Measurements from ENCODE around the gene TNFAIP2.
"Not testable (repeated sequence)": the region's sequence is repeated elsewhere in the genome, so short reads cannot be mapped to it uniquely, and the experiment has no call there.

Gene TNFAIP2

GRCh38 chr14:103107941-103108748 lies 15.1 kb upstream of the TNFAIP2 start:
- no peak for DNase-seq

GRCh38 chr14:103108749-103109207 lies 14.5 kb upstream of the TNFAIP2 start:
- DNase-seq, result peak in 1 of 2 experiments; percentile 27

- no peak for DNase-seq
Measured at GRCh38 chr14:103109535-103110441, 13.5 kb upstream of the TNFAIP2 start.

- DNase-seq, result no peak
Measured at GRCh38 chr14:103110681-103111231, 12.5 kb upstream of the TNFAIP2 start.

- no peak for DNase-seq
Measured at GRCh38 chr14:103111232-103111868, 11.9 kb upstream of the TNFAIP2 start.

- DNase-seq, result no peak
Measured at GRCh38 chr14:103112400-103113243, 10.6 kb upstream of the TNFAIP2 start.

GRCh38 chr14:103113303-103113702 lies 10.0 kb upstream of the TNFAIP2 start:
- no peak for DNase-seq

- no peak for DNase-seq
Measured at GRCh38 chr14:103113774-103114173, 9.5 kb upstream of the TNFAIP2 start.

GRCh38 chr14:103115086-103115679 lies 8.1 kb upstream of the TNFAIP2 start:
- not testable (repeated sequence) for DNase-seq

GRCh38 chr14:103115845-103116572 lies 7.3 kb upstream of the TNFAIP2 start:
- DNase-seq, result no peak

GRCh38 chr14:103116636-103117035 lies 6.6 kb upstream of the TNFAIP2 start:
- DNase-seq, result no peak

GRCh38 chr14:103117499-103117898 lies 5.8 kb upstream of the TNFAIP2 start:
- DNase-seq, result not testable (repeated sequence)

GRCh38 chr14:103118018-103118662 lies 5.1 kb upstream of the TNFAIP2 start:
- peak; percentile 23 to 31 for DNase-seq

- DNase-seq, result peak; percentile 81 to 90
Measured at GRCh38 chr14:103118663-103119404, 4.4 kb upstream of the TNFAIP2 start.

GRCh38 chr14:103119527-103119926 lies 3.7 kb upstream of the TNFAIP2 start:
- DNase-seq, result not testable (repeated sequence)

- peak; percentile 75 to 85 for DNase-seq
Measured at GRCh38 chr14:103121121-103121845, 2.0 kb upstream of the TNFAIP2 start.

- peak; percentile 77 to 83 for DNase-seq
Measured at GRCh38 chr14:103121846-103122584, 1.2 kb upstream of the TNFAIP2 start.

- no peak for DNase-seq
Measured at GRCh38 chr14:103122585-103122946, 695 bp upstream of the TNFAIP2 start.
